ENCODE results near the gene SFMBT2. TPM values are rescaled to one million over a fixed set of nuclear protein-coding genes. Genes with fewer than 3 reads are reported as not detected.

The SFMBT2 gene
- total RNA-seq, 1 experiment from 2014 or later, result 0.02 TPM

GRCh38 chr10:7306616-7307015 lies 104.2 kb downstream of the SFMBT2 start:
- ChIA-PET POLR2A (no interaction called here), CTCF (no interaction called here), RAD21 (ENCODE audit: low non-redundant PET in 1 of 2, low total read pairs in 2 of 2, uncharacterized antibody in 2 of 2, unreplicated experiment in 2 of 2) (no interaction called here)
- Histone ChIP-seq H3K4me3 (replicated peaks in 1 of 2; ENCODE audit: low read depth in 1 of 2, low read length in 2 of 2) (no peak overlapping the region), H3K79me2 (ENCODE audit: insufficient read depth, low read length) (no peaks in the 10 kb centered on the region), H3K27ac (ENCODE audit: low read depth, low read length) (no peak overlapping the region), H4K20me1 (ENCODE audit: insufficient read depth) (no peaks in the 10 kb centered on the region), H3K9me2 (ENCODE audit: insufficient read depth) (no peaks in the 10 kb centered on the region), H2AFZ (ENCODE audit: low read depth, low read length, poor library complexity, severe bottlenecking) (no peak overlapping the region), H3K4me2 (ENCODE audit: low read length) (no peak overlapping the region), H3K4me1 (ENCODE audit: control insufficient read depth in 1 of 2, insufficient read depth in 2 of 2, low read length in 2 of 2) (no peaks in the 10 kb centered on the region), H3K9me3 (ENCODE audit: control insufficient read depth in 1 of 2, insufficient read depth in 1 of 2, low read depth in 1 of 2, low read length in 2 of 2) (no peaks in the 10 kb centered on the region), H3K27me3 (ENCODE audit: insufficient read depth, low read length) (no peaks in the 10 kb centered on the region), H3K36me3 (ENCODE audit: control insufficient read depth in 1 of 2, insufficient read depth in 2 of 2, low read length in 2 of 2) (no peaks in the 10 kb centered on the region), H3K9ac (ENCODE audit: low read length) (no peak overlapping the region)
- DNase-seq (ENCODE audit: low read depth, low spot score) (no peak), ATAC-seq (no peak)
- no TSS peak for BruUV-seq (replicated peaks)
- TF ChIP-seq ELF1 (IDR thresholded peaks at IDR 0.05; ENCODE audit: borderline replicate concordance, low read depth) (no peak), ATF3 (IDR thresholded peaks at IDR 0.05) (no peak), ZNF274 (IDR thresholded peaks at IDR 0.05; ENCODE audit: low read depth, low read length) (no peak), POLR2AphosphoS5 (IDR thresholded peaks at IDR 0.05; ENCODE audit: low read depth, low read length) (no peak), CBX3 (IDR thresholded peaks at IDR 0.05; ENCODE audit: low read depth) (no peak), EZH2phosphoT487 (IDR thresholded peaks at IDR 0.05; ENCODE audit: borderline replicate concordance) (no peak), CTCF (IDR thresholded peaks at IDR 0.05 in 2 of 3, conservative IDR thresholded peaks at IDR 0.05 in 1 of 3; ENCODE audit: borderline replicate concordance in 1 of 3, insufficient read depth in 1 of 3, low read depth in 2 of 3, low read length in 2 of 3) (no peak), YY1 (IDR thresholded peaks at IDR 0.05; ENCODE audit: extremely low read depth, insufficient replicate concordance, low read depth, low read length) (no peak), FOSL1 (IDR thresholded peaks at IDR 0.05; ENCODE audit: low read depth) (no peak)
- intact Hi-C loops (cut with micrococcal nuclease), result no loop called here

All from HCT116 (cell line).